Endothelial cell of umbilical vein (primary cell): ENCODE measurements around the gene IGSF3. TPM values are rescaled to one million over a fixed set of nuclear protein-coding genes. Genes with fewer than 3 reads are reported as not detected.

Source experiments
- BruUV-seq: library from RNA; stranded (reverse); fragments of 400-500 nt; replicated peaks from 2 replicates; lab custom pipeline; 2021; lab: Mats Ljungman, UMichigan
- CTCF ChIA-PET: fragments of 300-600, 350-600 bp; sonication (Branson Sonifier 250); formaldehyde crosslinking; loops from one replicate; lab custom pipeline; 2021; ENCODE audit warnings: antibody characterized with exemption, inconsistent platforms; lab: Charles Lee
- POLR2A ChIA-PET: fragments of 300-600, 350-600 bp; sonication (Branson Sonifier 250); formaldehyde crosslinking; loops from one replicate; lab custom pipeline; 2021; ENCODE audit warnings: antibody characterized with exemption, inconsistent platforms; lab: Charles Lee
- DNase-seq: peaks from one replicate; pipeline ENCODE4 v3.0.0-alpha.2; 2011; ENCODE audit warnings: low read depth, low spot score
- FAIRE-seq: peaks from 2 replicates; lab custom pipeline; 2011; peaks lifted over from hg19 to GRCh38; lab: Jason Lieb, UNC
- H2AFZ ChIP-seq: 2 replicates; pipeline ENCODE4 v1.6.0; 2012; ENCODE audit warnings: low read depth, low read length, control low read depth, inconsistent platforms
- H3K27ac ChIP-seq: 2 replicates; pipeline ENCODE4 v1.5.1; 2011; ENCODE audit warnings: low read depth, mild to moderate bottlenecking, control low read depth, low read length, moderate library complexity; ENCODE audit not compliant: insufficient read depth
- H3K27me3 ChIP-seq, 2 experiments: 2 replicates each; pipeline versions ENCODE4 v1.6.0 to v1.6.1; 2011; ENCODE audit warnings: low read length in 2 of 2, mixed read lengths in 1 of 2; ENCODE audit not compliant: control insufficient read depth in 2 of 2, insufficient read depth in 2 of 2
- H3K36me3 ChIP-seq, 2 experiments: 2 replicates in 1 of 2; 3 replicates in 1 of 2; pipeline ENCODE4 v1.5.1; 2011; ENCODE audit warnings: low read length in 2 of 2, mild to moderate bottlenecking in 1 of 2, moderate library complexity in 1 of 2; ENCODE audit not compliant: control insufficient read depth in 2 of 2, insufficient read depth in 2 of 2; ENCODE audit errors: extremely low read depth in 1 of 2
- H3K4me1 ChIP-seq: 3 replicates; pipeline ENCODE4 v1.5.1; 2011; ENCODE audit warnings: mild to moderate bottlenecking, low read length; ENCODE audit not compliant: control insufficient read depth, insufficient read depth; ENCODE audit errors: extremely low read depth
- H3K4me2 ChIP-seq: 2 replicates; pipeline ENCODE4 v1.6.1; 2011; ENCODE audit warnings: low read length, control low read depth, mixed read lengths; ENCODE audit not compliant: insufficient read depth
- H3K4me3 ChIP-seq, 3 experiments: fragments of 200-600 bp in 1 of 3; sonication (generic), shearing (Covaris generic) in 1 of 3; replicated peaks in 1 of 3; 2 replicates each; pipeline ENCODE4 v1.5.1; 2011 to 2016; ENCODE audit warnings: control low read depth in 3 of 3, low read length in 3 of 3, mild to moderate bottlenecking in 2 of 3, inconsistent platforms in 1 of 3, low read depth in 1 of 3, moderate library complexity in 1 of 3; ENCODE audit not compliant: insufficient read depth in 1 of 3
- H3K79me2 ChIP-seq: 2 replicates; pipeline ENCODE4 v1.6.0; 2012; ENCODE audit warnings: low read length, inconsistent platforms; ENCODE audit not compliant: control insufficient read depth, insufficient read depth
- H3K9ac ChIP-seq: replicated peaks from 2 replicates; pipeline ENCODE3; 2011; ENCODE audit warnings: low read length, control low read depth; ENCODE audit not compliant: insufficient read depth; ENCODE audit errors: extremely low read depth
- H3K9me1 ChIP-seq: replicated peaks from 3 replicates; pipeline ENCODE4 v1.6.0; 2011; ENCODE audit warnings: mild to moderate bottlenecking, low read length; ENCODE audit not compliant: control insufficient read depth, insufficient read depth; ENCODE audit errors: extremely low read depth
- H3K9me3 ChIP-seq: replicated peaks from 2 replicates; pipeline ENCODE4 v1.5.1; 2012; ENCODE audit warnings: low read length, inconsistent platforms; ENCODE audit not compliant: control insufficient read depth, insufficient read depth
- H4K20me1 ChIP-seq: replicated peaks from 2 replicates; pipeline ENCODE3; 2011; ENCODE audit warnings: mild to moderate bottlenecking, low read length; ENCODE audit not compliant: control insufficient read depth, insufficient read depth; ENCODE audit errors: extremely low read depth
- CTCF ChIP-seq, 2 donors: IDR thresholded peaks; 1 replicate in 1 of 2; 2 replicates in 1 of 2; pipeline ENCODE4 v1.5.1; 2011; ENCODE audit warnings: low read length in 2 of 2, mild to moderate bottlenecking in 2 of 2, moderate library complexity in 2 of 2, control low read depth in 1 of 2, inconsistent platforms in 1 of 2, low read depth in 1 of 2; ENCODE audit not compliant: insufficient read depth in 1 of 2; ENCODE audit errors: extremely low read depth in 1 of 2
- EZH2 ChIP-seq: IDR thresholded peaks from 2 replicates; pipeline ENCODE4 v1.6.1; 2012; ENCODE audit warnings: borderline replicate concordance, low read depth, mild to moderate bottlenecking, moderate library complexity, low read length, inconsistent platforms; ENCODE audit not compliant: severe bottlenecking
- FOS ChIP-seq: IDR thresholded peaks from 2 replicates; pipeline ENCODE4 v1.6.1; 2011; ENCODE audit warnings: mild to moderate bottlenecking, low read length, moderate library complexity, borderline replicate concordance; ENCODE audit not compliant: insufficient read depth
- GATA2 ChIP-seq: IDR thresholded peaks from 2 replicates; pipeline ENCODE4 v1.7.0; 2011; ENCODE audit warnings: low read depth, mild to moderate bottlenecking, moderate library complexity, mixed read lengths, low read length; ENCODE audit not compliant: insufficient read length, insufficient read depth
- MYC ChIP-seq: IDR thresholded peaks from one replicate; pipeline ENCODE4 v1.6.1; 2011; ENCODE audit warnings: mild to moderate bottlenecking, low read depth, low read length
- POLR2A ChIP-seq: IDR thresholded peaks from 2 replicates; pipeline ENCODE4 v1.6.1; 2012; ENCODE audit warnings: low read depth, mild to moderate bottlenecking, control low read depth, low read length
- POLR2AphosphoS5 ChIP-seq: IDR thresholded peaks from 2 replicates; pipeline ENCODE4 v1.6.1; 2012; ENCODE audit warnings: low read depth, mild to moderate bottlenecking, control low read depth, low read length, moderate library complexity; ENCODE audit not compliant: insufficient read depth
- dilution Hi-C: fragments of 300-500 bp; cut with MboI; formaldehyde crosslinking; loops from one replicate; pipeline ENCODE4 v1.15.0; 2019; ENCODE audit warnings: low sequenced_read_pairs; ENCODE audit not compliant: extremely low pct_ligation_motif_present
- intact Hi-C: fragments of 100-400 bp; cut with micrococcal nuclease; formaldehyde crosslinking; loops from one replicate; pipeline ENCODE4 v1.10.0; 2022
- polyA plus RNA-seq, 4 experiments: library from polyadenylated mRNA; depleted of rRNA in 3 of 4; stranded (reverse) in 3 of 4; unstranded in 1 of 4; fragments of >200 nt; gene quantifications; 2 replicates each; pipeline versions ENCODE4 v1.2.1 to v1.2.3, GENCODE V29; 2011 to 2012; ENCODE audit warnings: missing spikeins in 1 of 4
- total RNA-seq: library from RNA; stranded (reverse); gene quantifications from 2 replicates; pipeline ENCODE4 v1.2.3, GENCODE V29; 2021
- TF ChIP-seq, protein P1 (sequence below): IDR thresholded peaks from 2 replicates; pipeline ENCODE4 v1.6.1; 2011; ENCODE audit not compliant: insufficient read depth, insufficient read length

IGSF3 gene
- total and polyA plus RNA-seq, 2 donors (not counting 3 experiments of a cell fraction or from before 2014, with no cell fraction given) = 0.63 to 2.2 TPM

DNA sequence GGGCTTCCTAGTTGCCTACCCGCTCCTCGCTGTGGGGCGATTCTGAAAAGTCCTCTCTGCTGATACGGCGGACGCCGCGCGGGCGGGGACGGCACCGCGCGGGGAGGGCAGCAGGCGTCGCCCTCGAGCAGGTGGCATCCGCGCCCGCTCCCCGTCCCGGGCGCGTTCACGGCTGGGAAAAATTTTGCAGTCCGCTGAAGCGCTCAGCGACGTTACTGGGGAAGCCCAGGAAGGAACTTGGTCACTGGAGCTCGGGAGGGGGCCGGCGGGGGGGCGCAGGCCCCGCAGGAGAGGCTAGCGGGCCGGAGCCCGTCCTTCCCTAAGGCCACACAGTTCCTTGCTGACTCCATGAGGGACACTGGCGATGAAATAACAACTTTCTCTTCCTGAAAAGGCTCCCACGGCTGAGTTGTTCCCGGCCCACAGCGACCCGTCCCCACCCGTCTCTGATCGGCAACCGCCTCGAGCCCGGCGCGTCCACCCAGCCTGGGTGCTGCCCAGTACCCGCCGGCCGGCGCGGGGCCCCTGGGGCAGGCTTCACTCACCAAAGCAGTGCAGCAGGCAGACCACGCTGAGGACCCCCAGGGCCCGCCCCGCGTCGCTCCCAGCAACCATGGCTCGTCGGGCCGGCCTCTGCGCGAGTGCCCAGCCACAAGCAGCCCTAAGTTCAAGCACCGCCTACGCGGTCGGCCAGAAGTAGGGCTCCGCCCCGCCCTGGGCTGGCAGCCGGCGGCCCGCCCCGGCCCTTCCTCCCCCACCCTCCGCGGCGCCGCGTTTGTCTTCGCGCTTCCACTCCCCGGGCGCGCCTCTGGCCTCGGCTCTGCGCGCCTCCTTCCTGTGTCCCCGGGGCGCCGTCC is 96.9 kb downstream of the IGSF3 start, which contains the start of gene CD58:
Gene CD58, minus strand, starts transcription at position 669 of the 857 bp plus-strand sequence. Its CDS starts 54 bp downstream, at position 615.
- intact Hi-C loops = loop anchor here (2.0 to 10.0 kb wide), 8 partner anchors 133 to 552 kb away; partner anchors contain the start of genes ATP1A1 and TRIM45

More for the DNA sequence above, 96.9 kb downstream of the IGSF3 start, which contains the start of gene CD58:
- Histone ChIP-seq H3K27ac (peak within 1 kb of the TSS; percentile 70), H3K79me2 (peaks cover 3% of the 10 kb centered on the region), H3K36me3 (no peaks in the 10 kb centered on the region), H3K4me2 (peak within 1 kb of the TSS; percentile 72), H3K9me1 (no peaks in the 10 kb centered on the region), H3K4me1 (peaks cover 9% of the 10 kb centered on the region), H4K20me1 (no peaks in the 10 kb centered on the region), H3K9ac (peak within 1 kb of the TSS; percentile 89), H3K9me3 (no peaks in the 10 kb centered on the region), H2AFZ (peak within 1 kb of the TSS; percentile 89), H3K27me3 (peaks cover 6% of the 10 kb centered on the region in 2 experiments), H3K4me3 (peak within 1 kb of the TSS; percentile 64 to 93 (median 69))
- CTCF ChIA-PET = interaction anchor here (0.7 to 5.1 kb wide), 3 partner anchors 25 to 490 kb away, joined by 3 to 155 read pairs (median 4); partner anchors contain the start of gene TTF2
- TF ChIP-seq, protein P1, sequence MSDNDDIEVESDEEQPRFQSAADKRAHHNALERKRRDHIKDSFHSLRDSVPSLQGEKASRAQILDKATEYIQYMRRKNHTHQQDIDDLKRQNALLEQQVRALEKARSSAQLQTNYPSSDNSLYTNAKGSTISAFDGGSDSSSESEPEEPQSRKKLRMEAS = no peak
- TF ChIP-seq POLR2AphosphoS5 = peak; percentile 44
- no peak for TF ChIP-seq EZH2
- TF ChIP-seq MYC = no peak
- no peak for TF ChIP-seq GATA2
- peak; percentile 75 for TF ChIP-seq CTCF (IDR thresholded peaks at IDR 0.05; ENCODE audit: extremely low read depth in 1 of 2, insufficient read depth in 1 of 2, low read depth in 1 of 2, low read length in 2 of 2)
- peak; percentile 81 for TF ChIP-seq POLR2A
- TF ChIP-seq FOS = no peak
- dilution Hi-C loops = no loop called here
- FAIRE-seq (peak; percentile 95), DNase-seq (peak; percentile 83)
- POLR2A ChIA-PET = no interaction called here
- TSS peak; percentile 22 for BruUV-seq
